ENCODE measurements around the gene HSF4. TPM values are rescaled to one million over a fixed set of nuclear protein-coding genes. Genes with fewer than 3 reads are reported as not detected.

HSF4 gene
- total RNA-seq, 1 experiment from 2014 or later, result 39.4 TPM

- CTCF ChIA-PET, result interaction anchor here (1.3 kb wide), 1 partner anchor 10 kb away, joined by 3 read pairs; no protein-coding TSS in a partner anchor
- TF ChIP-seq, protein P1, sequence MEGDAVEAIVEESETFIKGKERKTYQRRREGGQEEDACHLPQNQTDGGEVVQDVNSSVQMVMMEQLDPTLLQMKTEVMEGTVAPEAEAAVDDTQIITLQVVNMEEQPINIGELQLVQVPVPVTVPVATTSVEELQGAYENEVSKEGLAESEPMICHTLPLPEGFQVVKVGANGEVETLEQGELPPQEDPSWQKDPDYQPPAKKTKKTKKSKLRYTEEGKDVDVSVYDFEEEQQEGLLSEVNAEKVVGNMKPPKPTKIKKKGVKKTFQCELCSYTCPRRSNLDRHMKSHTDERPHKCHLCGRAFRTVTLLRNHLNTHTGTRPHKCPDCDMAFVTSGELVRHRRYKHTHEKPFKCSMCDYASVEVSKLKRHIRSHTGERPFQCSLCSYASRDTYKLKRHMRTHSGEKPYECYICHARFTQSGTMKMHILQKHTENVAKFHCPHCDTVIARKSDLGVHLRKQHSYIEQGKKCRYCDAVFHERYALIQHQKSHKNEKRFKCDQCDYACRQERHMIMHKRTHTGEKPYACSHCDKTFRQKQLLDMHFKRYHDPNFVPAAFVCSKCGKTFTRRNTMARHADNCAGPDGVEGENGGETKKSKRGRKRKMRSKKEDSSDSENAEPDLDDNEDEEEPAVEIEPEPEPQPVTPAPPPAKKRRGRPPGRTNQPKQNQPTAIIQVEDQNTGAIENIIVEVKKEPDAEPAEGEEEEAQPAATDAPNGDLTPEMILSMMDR (IDR thresholded peaks at IDR 0.05; ENCODE audit: insufficient read depth in 1 of 2, low read depth in 1 of 2, low read length in 1 of 2, severe bottlenecking in 1 of 2, unreplicated experiment in 1 of 2), result no peak
- Mint-ChIP-seq H3K4me3 (ENCODE audit: unreplicated experiment) (no peak overlapping the region), H3K27me3 (ENCODE audit: insufficient read depth, unreplicated experiment) (no peaks in the 10 kb centered on the region), H3K36me3 (ENCODE audit: insufficient read depth, unreplicated experiment) (peaks cover 82% of the 10 kb centered on the region), H3K4me1 (ENCODE audit: low read depth, unreplicated experiment) (no peaks in the 10 kb centered on the region), H3K9me3 (ENCODE audit: unreplicated experiment) (no peaks in the 10 kb centered on the region), H3K27ac (ENCODE audit: unreplicated experiment) (no peak overlapping the region)
- Histone ChIP-seq H3K27me3 (replicated peaks; ENCODE audit: control insufficient read depth, insufficient read depth, low read length) (no peaks in the 10 kb centered on the region), H3K4me1 (no peaks in the 10 kb centered on the region; the same call in 1 of the 2 replicates), H3K9me3 (no peaks in the 10 kb centered on the region), H3K36me3 (ENCODE audit: control insufficient read depth, insufficient read depth, low read length) (peaks cover 7% of the 10 kb centered on the region), H3K4me3 (ENCODE audit: low read depth, low read length) (no peak overlapping the region)
- intact Hi-C loops (cut with micrococcal nuclease; ENCODE audit: unreplicated experiment), result no loop called here
- BruUV-seq (replicated peaks), result no TSS peak
- no peak for DNase-seq
- POLR2A ChIA-PET, result no interaction called here
These were observed 19.6 kb upstream of the HSF4 start for GRCh38 chr16:67144943-67145342.

DNA sequence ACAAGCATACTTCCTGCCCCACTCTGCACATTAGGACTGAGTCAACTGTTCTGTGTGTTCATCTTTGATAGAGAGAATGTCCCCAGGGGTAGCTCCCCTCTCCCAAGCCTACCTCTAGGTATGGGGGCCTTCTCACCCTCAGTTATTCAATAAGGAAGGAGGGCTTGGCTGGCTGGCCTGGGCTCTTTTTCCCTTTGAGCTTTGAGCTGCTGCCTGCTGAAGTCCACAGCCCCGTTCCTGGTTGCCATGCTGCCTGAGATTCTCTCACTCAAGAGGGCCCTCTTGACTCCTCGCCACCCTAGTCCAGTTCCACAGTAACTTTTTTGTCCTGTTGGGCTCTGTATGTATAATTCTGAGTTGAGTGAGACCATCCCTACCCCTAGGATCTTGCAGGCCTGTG lies 18.8 kb upstream of the HSF4 start:
- no peak overlapping the region for H3K4me3 ChIP-seq (ENCODE audit: low read depth, low read length)
- Mint-ChIP-seq H3K4me1 (ENCODE audit: low read depth, unreplicated experiment) (no peaks in the 10 kb centered on the region), H3K27me3 (ENCODE audit: insufficient read depth, unreplicated experiment) (no peaks in the 10 kb centered on the region), H3K36me3 (ENCODE audit: insufficient read depth, unreplicated experiment) (peaks cover 79% of the 10 kb centered on the region), H3K9me3 (ENCODE audit: unreplicated experiment) (no peaks in the 10 kb centered on the region), H3K27ac (ENCODE audit: unreplicated experiment) (no peak overlapping the region), H3K4me3 (ENCODE audit: unreplicated experiment) (no peak overlapping the region)
- no peak for DNase-seq
- no TSS peak for BruUV-seq (replicated peaks)
- POLR2A ChIA-PET, result no interaction called here
- peaks cover 4% of the 10 kb centered on the region for H3K36me3 ChIP-seq (ENCODE audit: control insufficient read depth, insufficient read depth, low read length)
- no peaks in the 10 kb centered on the region for H3K27me3 ChIP-seq (replicated peaks; ENCODE audit: control insufficient read depth, insufficient read depth, low read length)
- H3K4me1 ChIP-seq, result no peaks in the 10 kb centered on the region; the same call in 1 of the 2 replicates
- CTCF ChIA-PET, result interaction anchor here (0.6 to 1.3 kb wide), 2 partner anchors 9 to 28 kb away, joined by 3 read pairs; no protein-coding TSS in a partner anchor
- H3K9me3 ChIP-seq, result no peaks in the 10 kb centered on the region
- TF ChIP-seq, protein P1 (IDR thresholded peaks at IDR 0.05; ENCODE audit: insufficient read depth in 1 of 2, low read depth in 1 of 2, low read length in 1 of 2, severe bottlenecking in 1 of 2, unreplicated experiment in 1 of 2), result no peak
- intact Hi-C loops (cut with micrococcal nuclease; ENCODE audit: unreplicated experiment), result no loop called here

GRCh38 chr16:67146523-67147357 lies 17.8 kb upstream of the HSF4 start:
- Histone ChIP-seq H3K36me3 (ENCODE audit: control insufficient read depth, insufficient read depth, low read length) (peaks cover 4% of the 10 kb centered on the region), H3K4me3 (ENCODE audit: low read depth, low read length) (no peak overlapping the region), H3K9me3 (no peaks in the 10 kb centered on the region), H3K4me1 (no peaks in the 10 kb centered on the region; the same call in none of the 2 replicates), H3K27me3 (replicated peaks; ENCODE audit: control insufficient read depth, insufficient read depth, low read length) (no peaks in the 10 kb centered on the region)
- TF ChIP-seq, protein P1 (IDR thresholded peaks at IDR 0.05; ENCODE audit: insufficient read depth in 1 of 2, low read depth in 1 of 2, low read length in 1 of 2, severe bottlenecking in 1 of 2, unreplicated experiment in 1 of 2), result no peak
- no peak for DNase-seq
- BruUV-seq (replicated peaks), result no TSS peak
- no peaks in the 10 kb centered on the region for H3K4me1 Mint-ChIP-seq (ENCODE audit: low read depth, unreplicated experiment)
- no peak overlapping the region for H3K27ac Mint-ChIP-seq (ENCODE audit: unreplicated experiment)
- peaks cover 76% of the 10 kb centered on the region for H3K36me3 Mint-ChIP-seq (ENCODE audit: insufficient read depth, unreplicated experiment)
- ChIA-PET POLR2A (no interaction called here), CTCF (no interaction called here)
- H3K27me3 Mint-ChIP-seq (ENCODE audit: insufficient read depth, unreplicated experiment), result no peaks in the 10 kb centered on the region
- H3K9me3 Mint-ChIP-seq (ENCODE audit: unreplicated experiment), result no peaks in the 10 kb centered on the region
- intact Hi-C loops (cut with micrococcal nuclease; ENCODE audit: unreplicated experiment), result no loop called here
- H3K4me3 Mint-ChIP-seq (ENCODE audit: unreplicated experiment), result no peak overlapping the region
